ENCODE results near the gene RHOT2.

The RHOT2 gene

DNA sequence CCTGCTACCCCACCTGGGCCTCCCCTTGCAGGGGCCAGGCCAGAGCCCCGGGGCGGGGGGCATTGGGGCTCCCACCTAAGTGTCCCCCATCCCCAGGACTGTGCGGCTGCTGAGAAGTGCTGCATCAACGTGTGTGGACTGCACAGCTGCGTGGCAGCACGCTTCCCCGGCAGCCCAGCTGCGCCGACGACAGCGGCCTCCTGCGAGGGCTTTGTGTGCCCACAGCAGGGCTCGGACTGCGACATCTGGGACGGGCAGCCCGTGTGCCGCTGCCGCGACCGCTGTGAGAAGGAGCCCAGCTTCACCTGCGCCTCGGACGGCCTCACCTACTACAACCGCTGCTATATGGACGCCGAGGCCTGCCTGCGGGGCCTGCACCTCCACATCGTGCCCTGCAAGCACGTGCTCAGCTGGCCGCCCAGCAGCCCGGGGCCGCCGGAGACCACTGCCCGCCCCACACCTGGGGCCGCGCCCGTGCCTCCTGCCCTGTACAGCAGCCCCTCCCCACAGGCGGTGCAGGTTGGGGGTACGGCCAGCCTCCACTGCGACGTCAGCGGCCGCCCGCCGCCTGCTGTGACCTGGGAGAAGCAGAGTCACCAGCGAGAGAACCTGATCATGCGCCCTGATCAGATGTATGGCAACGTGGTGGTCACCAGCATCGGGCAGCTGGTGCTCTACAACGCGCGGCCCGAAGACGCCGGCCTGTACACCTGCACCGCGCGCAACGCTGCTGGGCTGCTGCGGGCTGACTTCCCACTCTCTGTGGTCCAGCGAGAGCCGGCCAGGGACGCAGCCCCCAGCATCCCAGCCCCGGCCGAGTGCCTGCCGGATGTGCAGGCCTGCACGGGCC lies 35.2 kb upstream of the RHOT2 start:
- DNase-seq (ENCODE audit: low read depth), result no peak

DNA sequence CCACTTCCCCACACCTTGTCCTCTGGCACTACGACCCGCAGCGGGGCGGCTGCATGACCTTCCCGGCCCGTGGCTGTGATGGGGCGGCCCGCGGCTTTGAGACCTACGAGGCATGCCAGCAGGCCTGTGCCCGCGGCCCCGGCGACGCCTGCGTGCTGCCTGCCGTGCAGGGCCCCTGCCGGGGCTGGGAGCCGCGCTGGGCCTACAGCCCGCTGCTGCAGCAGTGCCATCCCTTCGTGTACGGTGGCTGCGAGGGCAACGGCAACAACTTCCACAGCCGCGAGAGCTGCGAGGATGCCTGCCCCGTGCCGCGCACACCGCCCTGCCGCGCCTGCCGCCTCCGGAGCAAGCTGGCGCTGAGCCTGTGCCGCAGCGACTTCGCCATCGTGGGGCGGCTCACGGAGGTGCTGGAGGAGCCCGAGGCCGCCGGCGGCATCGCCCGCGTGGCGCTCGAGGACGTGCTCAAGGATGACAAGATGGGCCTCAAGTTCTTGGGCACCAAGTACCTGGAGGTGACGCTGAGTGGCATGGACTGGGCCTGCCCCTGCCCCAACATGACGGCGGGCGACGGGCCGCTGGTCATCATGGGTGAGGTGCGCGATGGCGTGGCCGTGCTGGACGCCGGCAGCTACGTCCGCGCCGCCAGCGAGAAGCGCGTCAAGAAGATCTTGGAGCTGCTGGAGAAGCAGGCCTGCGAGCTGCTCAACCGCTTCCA lies 34.4 kb upstream of the RHOT2 start:
- no peak for DNase-seq (ENCODE audit: low read depth)

DNA sequence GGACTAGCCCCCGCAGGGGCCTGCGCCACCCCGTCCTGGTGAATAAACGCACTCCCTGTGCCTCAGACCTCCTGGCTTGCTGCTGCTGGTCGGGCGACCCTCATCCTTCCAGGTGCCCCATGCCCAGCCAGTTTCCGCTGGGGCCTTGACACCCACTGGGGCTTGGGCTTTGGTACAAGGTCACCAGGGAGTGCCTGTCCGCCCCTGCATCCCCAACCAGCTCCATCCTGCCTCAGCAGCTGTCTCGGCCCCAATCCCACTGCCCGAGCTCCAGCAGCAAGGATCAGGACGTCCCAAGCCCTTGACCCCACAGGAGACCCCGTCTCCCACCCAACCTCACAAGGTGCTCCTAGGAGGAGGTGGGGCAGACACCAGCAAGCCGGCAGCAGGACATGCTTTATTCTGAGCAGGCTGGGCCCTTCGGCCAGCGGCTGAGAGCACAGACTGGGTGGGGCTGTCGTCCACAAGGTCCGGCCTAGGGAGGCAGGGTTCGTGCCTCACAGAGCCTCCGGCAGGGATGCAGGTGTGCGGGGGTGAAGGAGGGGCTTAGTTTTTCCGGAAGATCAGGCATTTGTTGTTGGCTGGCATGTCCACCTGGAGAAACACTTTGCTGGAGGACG lies 33.8 kb upstream of the RHOT2 start:
- no peak for DNase-seq (ENCODE audit: low read depth)

DNA sequence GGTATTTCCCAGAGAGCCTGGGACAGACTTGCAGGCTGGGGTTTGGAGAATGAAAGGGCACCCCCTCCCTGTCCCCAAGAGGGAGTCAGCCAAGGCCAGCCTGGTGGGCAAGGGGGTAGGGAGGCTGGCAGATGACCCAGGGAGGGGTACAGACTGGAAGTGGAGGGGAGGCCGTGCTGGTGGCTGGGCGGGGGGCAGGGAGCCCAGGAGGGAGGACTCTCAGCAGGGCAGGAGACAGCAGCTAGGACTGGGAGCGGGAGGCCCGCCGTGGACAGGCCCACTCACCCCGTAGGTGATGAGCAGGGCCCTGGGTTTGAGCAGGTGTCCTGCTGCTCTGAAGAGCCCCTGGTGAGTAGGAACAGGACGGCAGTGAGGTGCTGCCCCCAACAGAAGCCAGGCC lies 32.9 kb upstream of the RHOT2 start:
- no peak for DNase-seq (ENCODE audit: low read depth)

DNA sequence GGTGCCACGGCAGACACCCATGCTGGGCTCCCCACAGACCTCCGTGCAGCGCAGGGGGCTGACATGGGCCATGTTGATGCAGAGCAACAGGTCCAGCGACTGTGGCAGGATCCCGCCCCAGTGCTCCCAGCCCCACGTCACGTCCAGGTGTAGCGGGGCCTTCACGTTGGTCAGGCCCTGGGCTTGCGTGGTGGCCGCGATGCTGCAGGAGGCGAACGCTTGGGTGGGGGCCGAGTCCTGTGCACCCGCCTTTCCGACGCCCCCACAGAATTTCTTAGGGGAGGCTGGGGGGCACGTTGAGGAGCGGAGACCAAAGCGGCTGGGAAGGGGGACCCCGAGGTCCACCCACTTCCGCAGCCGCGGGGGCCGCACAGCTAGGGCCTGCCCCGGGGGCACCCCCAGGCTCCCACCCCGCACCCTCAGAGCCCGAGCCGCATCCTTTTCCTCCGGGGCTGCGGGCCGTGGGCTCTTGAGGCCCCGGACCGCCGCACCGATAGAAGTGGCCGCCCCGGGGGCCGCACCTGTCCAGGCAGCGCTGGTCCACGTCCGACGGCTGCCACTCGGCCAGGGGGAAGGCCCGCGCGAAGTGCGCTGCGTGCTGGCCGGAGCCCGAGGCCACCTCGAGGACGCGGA lies 32.2 kb upstream of the RHOT2 start:
- no peak for DNase-seq (ENCODE audit: low read depth)

DNA sequence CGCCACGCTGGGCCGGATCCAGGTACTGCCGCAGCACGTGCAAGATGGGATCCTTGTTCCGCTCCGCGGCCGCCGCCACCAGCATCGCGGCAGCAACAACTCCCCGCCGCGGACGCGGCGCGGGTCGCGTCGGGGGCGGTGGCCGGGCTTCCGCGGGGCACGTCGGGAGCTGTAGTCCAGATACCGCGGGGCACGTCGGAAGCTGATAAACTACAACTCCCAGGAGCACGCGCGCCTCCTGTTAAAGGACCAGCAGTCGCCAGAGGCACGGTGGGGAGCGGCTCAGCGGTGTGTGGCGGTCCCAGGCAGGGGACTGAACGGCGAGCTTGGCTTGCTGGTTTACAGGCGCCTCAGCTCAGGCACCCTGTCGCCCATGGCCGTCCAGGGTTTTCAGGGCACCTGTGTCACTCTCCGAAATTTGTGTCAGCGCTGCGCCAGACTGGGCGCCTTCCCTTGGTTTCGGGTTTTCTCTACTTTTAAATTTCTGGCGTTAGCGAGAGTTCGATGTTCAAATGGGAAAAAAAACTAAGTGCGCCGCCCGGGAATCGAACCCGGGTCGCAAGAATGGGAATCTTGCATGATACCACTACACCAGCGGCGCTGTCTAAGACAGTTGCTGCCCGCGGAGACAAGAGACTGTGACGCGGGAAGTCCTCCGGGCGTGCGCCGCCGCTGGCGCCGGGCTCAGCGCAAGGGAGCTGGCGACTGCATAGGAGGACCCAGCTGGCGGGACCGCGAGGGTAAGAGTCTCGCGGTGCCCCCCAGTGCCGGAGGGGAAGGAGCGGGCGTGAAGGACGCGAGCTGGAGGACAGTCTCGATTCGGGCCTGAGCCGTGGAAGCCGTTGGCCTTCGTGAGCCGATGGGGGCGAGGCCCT lies 31.5 kb upstream of the RHOT2 start, which contains the start of gene METTL26:
METTL26 (minus strand) TSS at position 100 of the 875 bp plus-strand sequence; CDS start at position 85, 15 bp downstream.
- peak; percentile 63 for DNase-seq (ENCODE audit: low read depth)

DNA sequence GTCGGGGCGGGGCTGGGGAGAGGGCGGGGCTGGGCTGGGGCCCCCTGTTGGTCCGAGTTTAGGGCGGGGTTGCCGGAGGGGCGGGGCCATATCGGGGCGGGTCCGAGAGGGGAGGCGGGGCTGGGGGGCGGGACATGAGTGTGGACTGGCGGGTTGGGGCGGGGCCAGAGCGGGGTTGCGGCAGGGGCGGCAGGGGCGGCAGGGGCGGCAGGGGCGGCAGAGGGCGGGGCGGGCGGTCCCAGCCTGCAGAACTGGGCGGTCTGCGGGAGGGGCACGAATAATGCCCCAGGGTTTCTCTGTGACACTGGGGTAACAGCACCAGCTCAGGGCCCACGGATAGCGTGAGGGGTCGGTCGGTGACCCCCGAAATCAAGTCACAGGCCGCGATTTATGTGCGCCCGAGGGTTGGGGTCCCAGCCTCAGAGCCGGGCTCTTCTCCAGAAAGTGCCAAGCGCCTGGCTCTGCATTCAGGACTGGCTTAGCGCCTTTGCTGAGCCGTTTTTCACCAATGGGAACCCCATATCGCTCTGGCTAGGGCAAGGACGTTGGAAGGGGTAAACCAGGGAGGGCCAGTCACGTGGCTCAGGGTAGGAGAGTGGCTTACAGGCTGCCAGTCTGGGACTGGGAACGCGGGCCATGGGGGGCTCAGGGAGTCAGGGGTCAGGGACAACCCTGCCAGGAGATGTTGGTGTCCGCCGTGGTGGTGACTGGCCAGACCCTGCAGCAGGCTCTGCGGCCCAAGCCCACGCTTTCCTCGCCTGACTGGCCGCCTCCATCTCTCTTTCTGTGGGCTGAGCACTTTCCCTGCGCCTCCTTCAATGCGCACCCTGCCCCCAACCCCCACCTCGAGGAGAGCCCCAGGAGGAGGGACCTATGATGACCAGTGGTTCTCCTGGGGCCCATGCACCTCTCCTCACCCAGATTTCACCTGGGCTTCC lies 30.6 kb upstream of the RHOT2 start:
- DNase-seq (ENCODE audit: low read depth), result no peak

DNA sequence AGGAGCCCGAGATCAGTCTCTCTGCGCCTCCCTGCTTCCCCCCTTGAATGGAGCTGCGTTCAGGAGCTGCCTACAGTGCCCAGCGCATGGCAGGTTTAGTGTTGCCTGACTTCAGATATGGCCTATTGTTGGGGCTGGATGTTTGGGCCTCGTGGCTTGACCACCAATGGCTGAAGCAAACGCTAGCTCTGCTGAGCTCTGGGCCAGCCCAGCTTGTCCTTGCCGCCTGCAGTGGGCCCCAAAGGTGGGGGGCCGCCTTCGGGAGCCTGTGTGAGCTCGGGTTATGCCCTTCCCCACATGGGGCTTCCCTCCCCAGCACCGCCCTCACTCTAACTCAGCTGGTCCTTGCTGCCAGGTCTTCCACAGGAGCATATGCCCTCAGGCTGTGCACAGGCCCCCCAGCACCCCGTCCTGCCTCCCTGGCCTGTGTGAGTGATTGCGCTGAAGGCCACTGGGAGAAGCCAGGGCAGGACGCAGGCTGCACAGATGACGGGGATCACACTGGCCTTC lies 29.8 kb upstream of the RHOT2 start:
- DNase-seq (ENCODE audit: low read depth), result no peak

DNA sequence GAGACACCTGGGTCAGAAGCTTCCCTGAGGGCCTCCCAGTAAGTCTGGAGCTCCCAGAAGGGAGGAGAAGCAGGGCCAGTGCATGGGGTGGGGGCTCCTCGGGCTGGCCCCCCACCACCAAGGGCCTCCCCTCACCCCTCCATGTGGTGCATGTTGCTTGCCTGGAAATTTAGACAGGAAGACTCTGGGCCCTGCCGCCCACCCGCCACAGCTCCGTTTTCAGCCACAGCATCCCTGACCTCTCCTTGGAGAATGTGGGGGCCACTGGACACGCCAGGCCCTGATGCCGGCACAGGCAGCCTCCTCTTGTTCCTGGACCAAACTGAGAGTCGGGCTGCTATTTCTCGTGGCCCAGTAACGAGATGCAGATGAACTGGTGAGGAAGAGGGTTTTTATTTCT lies 29.1 kb upstream of the RHOT2 start:
- DNase-seq (ENCODE audit: low read depth), result no peak

DNA sequence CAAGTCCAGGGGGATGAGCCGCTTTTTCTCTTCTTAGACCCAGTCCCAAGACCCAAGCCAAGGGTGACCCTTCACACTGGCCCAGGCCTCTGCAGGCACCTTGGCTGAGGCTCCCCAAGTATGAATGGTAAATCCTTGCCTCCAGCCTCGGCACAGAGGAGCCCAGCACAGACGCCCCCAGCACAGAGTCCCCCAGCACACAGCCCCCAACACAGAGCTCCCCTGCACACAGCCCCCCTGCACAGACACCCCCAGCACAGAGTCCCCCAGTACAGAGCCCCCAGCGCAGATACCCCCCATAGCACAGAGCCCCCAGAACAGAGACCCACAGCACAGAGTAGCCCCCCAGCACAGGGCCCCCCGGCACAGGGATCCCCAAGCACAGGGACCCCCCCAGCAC lies 27.3 kb upstream of the RHOT2 start:
- DNase-seq (ENCODE audit: low read depth), result no peak

DNA sequence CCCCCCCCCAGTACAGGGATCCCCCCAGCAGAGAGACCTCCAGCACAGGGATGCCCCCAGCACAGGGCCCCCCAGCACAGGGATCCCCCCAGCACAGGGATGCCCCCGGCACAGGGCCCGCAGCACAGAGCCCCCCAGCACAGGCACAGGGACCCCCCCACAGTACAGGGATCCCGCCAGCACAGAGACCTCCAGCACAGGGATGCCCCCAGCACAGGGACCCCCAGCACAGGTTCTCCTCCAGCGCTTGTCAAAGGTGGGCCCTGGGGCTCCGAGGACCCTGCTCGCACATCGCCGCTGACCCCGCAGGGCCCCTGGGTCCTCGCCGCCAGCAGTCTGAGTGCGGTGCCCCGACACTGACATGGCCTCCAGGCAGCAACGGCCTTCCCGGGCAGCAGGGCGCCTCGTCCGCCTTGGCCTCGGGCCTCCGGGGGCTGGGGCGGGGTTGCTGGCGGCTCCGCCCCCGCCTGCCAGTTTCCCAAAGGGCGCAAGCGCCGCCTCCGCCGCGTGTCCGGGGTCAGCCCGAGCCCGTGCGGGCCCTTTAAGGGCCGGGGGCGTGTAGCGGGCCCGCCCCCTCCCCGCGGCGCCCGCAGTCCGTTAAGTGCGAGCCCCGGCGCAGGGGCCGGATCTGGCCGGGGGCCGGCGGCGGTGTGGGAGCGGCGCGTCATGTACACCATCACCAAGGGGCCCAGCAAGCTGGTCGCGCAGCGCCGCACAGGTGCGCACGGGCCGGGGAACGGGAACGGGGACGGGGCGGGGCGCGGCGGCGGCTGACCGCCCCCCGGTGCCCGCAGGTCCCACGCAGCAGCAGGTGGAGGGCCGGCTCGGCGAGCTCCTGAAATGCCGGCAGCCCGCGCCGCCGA lies 26.4 kb upstream of the RHOT2 start, which contains the start of gene MCRIP2:
MCRIP2 (plus strand) TSS at position 503 of the 863 bp plus-strand sequence; CDS start at position 667, 164 bp downstream.
- DNase-seq (ENCODE audit: low read depth), result no peak

DNA sequence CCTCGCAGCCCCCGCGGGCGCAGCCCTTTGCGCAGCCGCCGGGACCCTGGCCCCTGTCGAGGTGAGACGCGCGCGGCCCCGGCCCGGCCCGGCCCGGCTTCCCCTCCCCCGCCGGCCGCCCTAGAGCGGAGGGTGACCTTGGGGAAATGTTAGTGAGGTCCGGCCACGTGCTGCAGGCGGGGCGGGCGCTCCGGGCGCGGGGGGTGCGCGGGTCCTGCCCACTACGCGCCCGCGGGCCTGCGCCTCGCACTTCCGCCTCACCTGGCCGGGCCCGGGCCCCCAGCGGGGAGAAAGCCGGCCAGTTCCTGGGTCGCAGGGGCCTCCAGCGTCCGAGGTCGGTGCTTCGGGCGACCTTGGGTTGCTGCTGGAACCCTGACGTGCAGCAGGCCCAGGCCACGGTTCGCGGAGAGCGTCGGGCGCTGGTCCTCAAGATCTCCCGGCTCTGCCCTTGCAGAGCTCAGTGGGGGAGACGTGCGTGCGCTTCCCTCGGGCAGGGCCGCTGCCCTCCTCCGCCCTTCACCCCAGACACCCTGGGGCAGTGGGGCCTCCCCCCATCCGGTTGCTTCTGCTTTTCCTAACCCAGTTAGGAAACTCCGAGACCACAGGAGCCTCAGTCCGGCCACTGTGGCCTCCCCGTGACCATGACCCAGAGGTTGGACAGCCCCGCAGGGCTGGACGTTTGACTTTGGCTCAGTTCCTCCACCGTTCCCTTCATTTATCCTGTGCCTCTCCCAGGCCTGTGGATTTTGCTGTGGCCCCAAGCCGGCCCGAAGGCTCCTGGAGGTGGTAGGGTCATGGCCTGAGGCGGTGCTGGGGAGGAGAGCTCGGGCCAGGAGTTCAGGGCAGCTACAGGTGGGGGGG lies 25.5 kb upstream of the RHOT2 start:
- no peak for DNase-seq (ENCODE audit: low read depth)

DNA sequence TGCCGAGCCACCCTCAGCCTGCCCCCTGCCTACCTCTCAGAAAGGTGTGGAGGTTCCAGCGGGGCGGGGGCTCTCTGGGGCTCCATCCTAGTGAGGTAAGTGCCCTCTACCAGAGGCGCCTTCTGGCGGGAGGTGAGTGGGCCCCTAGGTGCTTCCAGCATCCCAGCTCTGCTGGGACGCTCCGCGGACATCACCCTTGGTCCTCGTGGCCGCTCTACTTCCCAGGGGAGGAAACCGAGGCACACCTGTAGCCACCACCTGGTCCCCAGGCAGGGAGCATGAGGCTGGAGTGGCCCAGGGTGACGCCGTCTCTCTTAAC lies 24.9 kb upstream of the RHOT2 start:
- DNase-seq (ENCODE audit: low read depth), result no peak

DNA sequence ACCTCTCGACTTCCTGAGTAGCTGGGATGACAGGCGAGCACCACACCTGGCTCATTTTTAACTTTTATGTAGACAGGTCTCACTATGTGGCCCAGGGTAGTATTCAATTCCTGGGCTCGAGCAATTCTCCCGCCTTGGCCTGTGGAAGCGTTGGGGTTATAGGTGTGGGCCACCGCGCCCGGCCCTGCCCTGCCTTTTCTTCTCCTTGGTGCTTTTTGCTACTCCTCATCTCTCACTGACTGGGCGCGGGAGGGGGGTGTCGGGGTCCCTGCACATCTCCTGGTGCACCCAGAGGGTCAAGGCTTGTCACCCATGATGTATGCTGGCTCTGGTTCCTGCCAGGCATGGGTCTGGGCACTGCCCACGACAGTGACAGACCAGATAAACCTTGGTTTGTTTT lies 23.4 kb upstream of the RHOT2 start:
- no peak for DNase-seq (ENCODE audit: low read depth)

DNA sequence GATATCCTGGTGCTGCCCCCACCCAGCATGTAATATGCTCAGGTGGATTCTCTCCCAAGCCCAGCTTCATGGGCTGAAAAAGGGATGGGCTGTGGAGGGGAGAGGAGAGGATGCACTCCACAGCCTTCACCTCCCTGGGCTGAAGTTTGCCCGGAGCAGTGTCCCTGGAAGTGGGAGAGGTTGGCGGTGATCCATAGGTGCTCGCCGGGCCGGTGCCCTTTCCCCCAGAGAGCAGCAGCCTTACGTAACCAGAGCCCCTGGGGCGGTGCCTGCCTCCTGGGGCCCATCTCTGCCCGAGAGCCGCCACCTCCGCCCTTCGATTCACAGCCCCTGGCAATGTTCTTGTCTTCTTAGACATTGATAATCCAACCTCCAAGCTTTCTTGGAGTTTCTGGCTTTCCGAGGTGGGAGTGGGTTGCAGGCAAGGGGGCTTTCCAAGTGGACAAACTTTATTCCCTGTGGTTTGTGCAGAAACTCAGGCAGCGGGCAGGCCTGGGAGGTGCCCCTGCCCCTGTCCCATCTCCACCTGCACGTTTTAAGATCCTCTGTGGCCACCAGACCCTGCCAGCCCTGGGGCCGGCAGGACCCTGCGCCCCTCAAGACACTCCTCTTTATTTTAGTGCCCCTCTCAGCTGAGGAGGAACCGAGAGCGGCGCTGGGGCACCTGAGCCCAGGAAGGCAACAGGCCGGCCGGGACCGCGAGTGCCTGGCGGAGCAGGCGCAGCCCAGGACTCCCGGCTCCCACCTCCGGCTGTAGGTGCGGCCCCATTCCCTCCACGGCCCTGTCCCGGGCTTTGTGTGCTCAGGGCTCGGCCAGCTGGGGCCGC lies 21.9 kb upstream of the RHOT2 start:
- DNase-seq (ENCODE audit: low read depth), result no peak

DNA sequence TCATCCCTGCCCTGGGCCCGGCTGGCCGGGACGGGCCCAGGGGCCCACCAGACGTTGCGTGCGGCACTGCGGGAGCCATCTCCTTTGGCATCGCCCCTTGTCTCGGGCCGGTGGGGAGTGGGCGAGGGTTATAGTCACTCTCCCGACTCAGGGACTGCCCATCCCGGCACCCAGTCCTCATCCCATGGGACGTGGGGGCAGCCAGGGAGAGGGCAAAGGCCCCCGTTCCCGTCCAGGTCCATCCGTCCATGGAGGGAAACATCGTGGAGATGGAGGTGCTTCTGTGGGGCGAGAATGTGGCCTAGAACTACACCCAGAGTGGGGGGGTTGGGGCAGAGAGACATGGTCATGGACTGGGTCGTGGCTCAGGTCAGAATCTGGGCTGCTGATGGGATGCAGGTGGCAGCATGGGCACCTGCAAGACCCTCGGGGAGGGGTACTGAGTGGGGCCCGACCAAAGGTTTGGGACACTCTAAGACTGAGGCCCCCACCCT lies 21.2 kb upstream of the RHOT2 start:
- no peak for DNase-seq (ENCODE audit: low read depth)

Measured in GM04503 (cell line).